ENCODE results near the gene MRC2.

MRC2 gene

GRCh38 chr17:62727916-62728672 lies 100.6 kb downstream of the MRC2 start:
- no peak for DNase-seq

- no peak for DNase-seq
Measured at GRCh38 chr17:62732125-62732524, 104.7 kb downstream of the MRC2 start.

- no peak for DNase-seq
Measured at GRCh38 chr17:62735044-62735651, 107.7 kb downstream of the MRC2 start.

GRCh38 chr17:62737513-62737912 lies 110.0 kb downstream of the MRC2 start:
- no peak for DNase-seq

GRCh38 chr17:62738281-62738680 lies 110.8 kb downstream of the MRC2 start:
- no peak for DNase-seq

GRCh38 chr17:62739645-62740388 lies 112.3 kb downstream of the MRC2 start:
- DNase-seq, result no peak

GRCh38 chr17:62741290-62741689 lies 113.8 kb downstream of the MRC2 start:
- no peak for DNase-seq

All from hematopoietic multipotent progenitor cell treated with erythropoietin and hydrocortisone succinate and interleukin-3 and kit ligand, for 4 days (in vitro differentiated cells).